ENCODE data around the gene DIP2A.

DIP2A gene

DNA sequence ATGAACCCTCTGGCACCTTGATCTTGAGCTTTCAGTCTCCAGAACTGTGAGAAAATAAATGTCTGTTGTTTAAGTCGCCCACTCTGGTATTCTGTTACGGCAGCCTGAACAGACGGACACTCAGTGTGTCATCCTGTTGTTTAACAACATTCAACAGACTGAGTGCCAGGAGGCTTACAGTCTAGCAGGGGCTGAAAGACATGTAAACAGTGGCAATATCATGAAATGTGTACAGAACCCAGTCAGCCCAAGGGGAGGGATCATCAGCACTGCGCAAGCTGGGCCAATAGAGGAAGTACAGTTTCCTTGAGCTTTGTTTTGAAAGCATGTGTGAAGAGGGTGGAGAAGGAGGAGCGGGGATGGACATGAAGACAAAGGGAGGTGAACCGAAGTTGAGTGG, 13.6 kb downstream of the DIP2A start:
- Mint-ChIP-seq H3K27me3 (ENCODE audit: low read depth) (no peaks in the 10 kb centered on the region), H3K9me3 (no peaks in the 10 kb centered on the region), H3K27ac (no peak overlapping the region), H3K4me3 (no peak overlapping the region), H3K36me3 (ENCODE audit: low read depth) (peaks cover 5% of the 10 kb centered on the region), H3K4me1 (ENCODE audit: low read depth) (peaks cover 21% of the 10 kb centered on the region)

DNA sequence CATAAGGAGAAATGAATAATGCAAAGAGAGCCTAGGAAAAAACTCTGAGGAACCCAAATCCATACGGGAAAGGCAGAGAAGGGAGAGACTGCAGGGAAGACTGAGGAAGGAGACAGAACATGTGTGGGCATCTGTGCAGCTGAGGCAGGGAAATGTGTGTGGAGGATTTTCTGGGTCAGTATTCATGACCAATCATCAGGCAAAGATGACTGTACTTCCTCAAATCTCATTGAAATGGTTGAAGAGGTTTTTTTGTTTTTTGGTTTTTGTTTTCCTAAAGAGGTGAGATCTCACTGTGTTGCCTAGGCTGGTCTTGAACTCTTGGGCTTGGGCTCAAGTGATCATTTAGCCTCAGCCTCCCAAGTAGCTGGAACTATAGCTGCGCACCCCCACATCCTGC, 15.7 kb downstream of the DIP2A start:
- Mint-ChIP-seq H3K4me1 (ENCODE audit: low read depth) (peaks cover 21% of the 10 kb centered on the region), H3K4me3 (no peak overlapping the region), H3K27me3 (ENCODE audit: low read depth) (no peaks in the 10 kb centered on the region), H3K9me3 (no peaks in the 10 kb centered on the region), H3K27ac (no peak overlapping the region), H3K36me3 (ENCODE audit: low read depth) (peaks cover 9% of the 10 kb centered on the region)

DNA sequence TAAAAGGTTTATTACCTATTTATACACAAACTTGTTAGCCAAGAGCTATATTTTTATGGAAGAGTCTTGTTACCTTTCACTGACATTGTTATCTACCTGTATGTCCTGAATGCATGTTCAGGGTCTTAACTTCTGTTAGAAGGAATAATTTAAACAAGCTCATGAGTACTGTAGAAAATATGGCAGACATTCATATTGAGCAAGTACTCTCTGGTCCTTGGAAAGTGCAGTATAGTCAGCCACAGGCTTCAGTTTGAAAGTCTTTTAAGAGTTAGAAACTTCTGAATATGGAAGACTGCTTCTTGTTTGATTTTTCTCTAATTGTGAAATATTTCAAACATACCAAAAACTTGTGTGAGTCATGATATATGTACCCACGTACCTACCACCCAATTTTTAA, 16.6 kb downstream of the DIP2A start:
- Mint-ChIP-seq H3K36me3 (ENCODE audit: low read depth) (peaks cover 9% of the 10 kb centered on the region), H3K9me3 (no peaks in the 10 kb centered on the region), H3K27ac (no peak overlapping the region), H3K27me3 (ENCODE audit: low read depth) (no peaks in the 10 kb centered on the region), H3K4me3 (no peak overlapping the region), H3K4me1 (ENCODE audit: low read depth) (peaks cover 21% of the 10 kb centered on the region)

DNA sequence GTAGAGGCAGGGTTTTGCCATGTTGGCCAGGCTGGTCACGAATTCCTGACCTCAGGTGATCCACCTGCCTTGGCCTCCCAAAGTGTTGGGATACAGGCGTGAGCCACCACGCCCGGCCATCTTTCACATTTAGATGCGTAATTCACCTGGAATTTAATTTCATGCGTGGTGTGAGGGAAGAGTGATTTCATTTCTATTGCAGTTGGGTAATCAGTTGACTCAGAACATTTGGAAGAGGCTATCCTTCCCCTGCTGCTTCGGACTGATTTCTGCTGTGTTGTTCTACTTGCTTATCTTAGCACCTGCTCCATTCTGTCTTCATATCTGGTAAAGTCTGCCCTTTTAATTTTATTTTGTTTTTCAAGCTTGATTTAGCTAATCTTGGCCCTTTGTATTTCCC, 19.1 kb downstream of the DIP2A start:
- Mint-ChIP-seq H3K27me3 (ENCODE audit: low read depth) (no peaks in the 10 kb centered on the region), H3K27ac (no peak overlapping the region), H3K36me3 (ENCODE audit: low read depth) (peaks cover 10% of the 10 kb centered on the region), H3K4me1 (ENCODE audit: low read depth) (peaks cover 12% of the 10 kb centered on the region), H3K9me3 (no peaks in the 10 kb centered on the region), H3K4me3 (no peak overlapping the region)

DNA sequence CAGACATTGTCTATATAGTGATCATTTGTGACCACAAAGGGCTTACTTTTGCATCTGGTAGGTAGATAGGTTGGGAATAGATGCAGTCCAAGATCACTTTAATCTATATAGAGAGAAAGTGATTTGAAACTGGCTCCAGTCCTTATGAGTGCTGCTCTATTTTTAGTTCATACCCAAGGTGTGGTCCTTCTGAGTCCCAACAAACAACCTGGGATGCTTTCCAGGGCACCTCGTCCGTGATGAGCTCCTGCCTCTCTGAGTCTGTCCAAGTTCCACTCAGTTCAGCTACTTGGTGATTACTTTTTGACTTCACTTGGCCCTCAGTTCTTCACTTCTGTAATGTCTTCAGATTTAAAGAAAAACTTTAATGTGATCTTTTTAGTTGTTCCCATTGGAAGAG, 20.2 kb downstream of the DIP2A start:
- Mint-ChIP-seq H3K4me1 (ENCODE audit: low read depth) (peaks cover 19% of the 10 kb centered on the region), H3K27me3 (ENCODE audit: low read depth) (no peaks in the 10 kb centered on the region), H3K9me3 (no peaks in the 10 kb centered on the region), H3K4me3 (no peak overlapping the region), H3K36me3 (ENCODE audit: low read depth) (peaks cover 10% of the 10 kb centered on the region), H3K27ac (no peak overlapping the region)

DNA sequence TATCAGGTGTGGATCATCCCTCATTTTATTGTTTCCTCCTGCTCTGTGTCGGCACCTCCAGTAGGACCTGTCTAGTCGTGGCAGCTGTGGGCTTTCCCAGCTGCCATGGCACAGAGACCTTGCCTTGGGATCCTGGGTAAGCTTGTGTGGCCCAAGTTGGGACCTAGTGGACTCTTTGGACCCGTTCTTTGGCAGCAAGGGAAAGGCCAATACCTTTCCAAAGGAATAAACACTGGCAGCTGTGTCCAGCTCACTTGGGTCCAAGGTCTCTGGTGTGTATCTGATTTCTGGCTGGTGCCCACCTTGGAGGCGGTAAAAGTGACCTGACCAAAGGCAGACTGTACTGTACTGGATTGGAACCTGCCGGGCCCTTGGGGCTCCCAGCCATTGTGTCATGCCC, 21.8 kb downstream of the DIP2A start:
- peaks cover 13% of the 10 kb centered on the region for H3K4me1 Mint-ChIP-seq (ENCODE audit: low read depth)
- H3K27me3 Mint-ChIP-seq (ENCODE audit: low read depth) = no peaks in the 10 kb centered on the region
- H3K4me3 Mint-ChIP-seq = no peak overlapping the region
- H3K9me3 Mint-ChIP-seq = no peaks in the 10 kb centered on the region
- peaks cover 10% of the 10 kb centered on the region for H3K36me3 Mint-ChIP-seq (ENCODE audit: low read depth)
- no peak overlapping the region for H3K27ac Mint-ChIP-seq

DNA sequence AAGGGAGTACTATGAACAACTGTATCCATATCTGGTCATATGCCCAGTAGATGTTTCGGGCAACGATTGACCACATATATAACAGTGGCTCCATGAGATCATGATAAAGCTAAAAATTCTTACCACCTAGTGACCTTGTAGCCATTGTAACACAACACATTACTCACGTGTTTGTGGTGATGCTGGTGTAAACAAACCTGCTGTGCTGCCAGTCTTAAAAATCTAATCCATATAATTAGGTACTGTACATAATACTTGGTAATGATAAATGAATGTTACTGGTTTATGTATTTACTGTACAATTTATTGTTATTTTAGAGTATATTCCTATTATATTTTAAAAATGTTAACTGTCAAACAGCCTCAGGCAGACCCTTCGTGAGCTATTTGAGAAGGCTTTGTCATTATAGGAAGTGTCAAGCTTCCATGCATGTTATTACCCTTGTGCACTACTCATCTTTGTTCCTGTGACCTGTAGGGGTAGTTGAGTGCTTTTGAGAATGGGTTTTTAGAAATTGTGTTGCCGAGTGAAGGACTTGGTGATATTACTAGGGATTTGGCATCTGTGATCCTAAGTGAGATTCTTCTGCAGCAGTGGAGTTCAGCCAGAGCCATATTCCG, 23.6 kb downstream of the DIP2A start:
- Mint-ChIP-seq H3K4me1 (ENCODE audit: low read depth) (peaks cover 13% of the 10 kb centered on the region), H3K4me3 (no peak overlapping the region), H3K27ac (no peak overlapping the region), H3K9me3 (no peaks in the 10 kb centered on the region), H3K36me3 (ENCODE audit: low read depth) (peaks cover 11% of the 10 kb centered on the region), H3K27me3 (ENCODE audit: low read depth) (no peaks in the 10 kb centered on the region)

DNA sequence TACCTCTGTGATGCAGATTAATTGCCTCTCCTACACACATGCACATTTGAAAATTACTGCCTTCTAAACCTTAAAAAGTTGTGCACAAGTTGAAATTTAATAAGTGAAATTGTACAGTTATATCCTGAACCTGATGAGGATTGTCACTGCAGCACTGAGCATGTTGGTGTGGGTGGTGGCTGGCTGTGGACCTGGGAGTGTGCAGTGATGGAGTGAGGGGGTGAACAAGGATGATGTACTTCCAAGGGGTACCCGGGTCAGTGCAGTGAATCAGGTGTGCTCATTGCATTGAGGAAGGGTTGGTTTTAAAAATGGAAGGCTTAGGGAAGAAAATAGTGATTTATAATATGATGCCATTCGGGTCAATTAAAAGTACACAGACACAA, 24.1 kb downstream of the DIP2A start:
- Mint-ChIP-seq H3K36me3 (ENCODE audit: low read depth) (peaks cover 9% of the 10 kb centered on the region), H3K4me1 (ENCODE audit: low read depth) (peaks cover 13% of the 10 kb centered on the region), H3K27ac (peak overlapping the region; percentile 5), H3K4me3 (no peak overlapping the region), H3K9me3 (no peaks in the 10 kb centered on the region), H3K27me3 (ENCODE audit: low read depth) (no peaks in the 10 kb centered on the region)

DNA sequence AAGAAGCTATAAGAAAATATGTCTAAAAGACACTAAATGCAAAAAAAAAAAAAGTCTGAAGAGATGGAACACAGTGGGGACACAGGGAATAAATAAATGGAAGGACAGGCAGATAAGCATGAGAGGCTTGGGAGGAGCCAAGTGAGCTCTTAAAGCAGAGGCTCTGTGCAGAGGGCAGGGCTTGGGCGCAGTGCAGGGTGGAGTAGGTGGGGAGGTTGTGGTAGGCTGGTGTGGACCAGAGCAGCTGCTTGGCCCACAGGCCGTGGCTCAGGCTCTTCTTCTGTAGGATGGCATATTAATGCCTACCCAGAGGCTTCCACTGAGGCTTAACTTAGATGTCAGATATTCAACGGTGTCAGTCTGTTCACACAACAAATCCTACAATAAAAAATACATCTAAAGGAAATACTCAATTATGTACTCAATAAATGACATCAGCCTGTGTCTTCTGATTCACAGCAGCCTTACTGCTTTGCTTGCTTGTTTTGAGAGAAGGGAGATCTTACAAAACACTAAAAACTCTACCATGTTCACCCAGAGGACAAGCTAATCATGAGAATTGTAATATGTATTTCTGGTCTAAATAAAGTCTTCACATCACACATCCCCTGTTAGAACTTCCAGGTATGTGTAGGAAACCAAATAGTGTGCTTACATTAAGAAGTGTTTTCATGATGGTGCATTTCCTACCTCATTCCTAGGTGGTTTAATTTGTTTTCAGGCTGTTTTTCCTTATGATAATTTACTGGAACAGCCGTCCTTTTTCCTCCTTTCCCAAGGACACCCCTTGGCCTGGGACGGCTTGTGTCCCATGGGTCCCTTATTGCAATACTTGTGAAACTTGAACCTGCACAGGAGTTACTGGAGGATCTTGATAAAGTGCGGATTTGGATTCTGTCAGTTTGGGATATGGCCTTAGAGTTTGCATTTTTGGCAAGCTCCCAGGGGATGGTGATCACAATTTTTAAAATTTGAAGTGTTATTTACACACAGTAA, 24.9 kb downstream of the DIP2A start:
- Mint-ChIP-seq H3K9me3 (no peaks in the 10 kb centered on the region), H3K4me1 (ENCODE audit: low read depth) (peaks cover 13% of the 10 kb centered on the region), H3K4me3 (no peak overlapping the region), H3K36me3 (ENCODE audit: low read depth) (peaks cover 6% of the 10 kb centered on the region), H3K27me3 (ENCODE audit: low read depth) (no peaks in the 10 kb centered on the region), H3K27ac (no peak overlapping the region)

DNA sequence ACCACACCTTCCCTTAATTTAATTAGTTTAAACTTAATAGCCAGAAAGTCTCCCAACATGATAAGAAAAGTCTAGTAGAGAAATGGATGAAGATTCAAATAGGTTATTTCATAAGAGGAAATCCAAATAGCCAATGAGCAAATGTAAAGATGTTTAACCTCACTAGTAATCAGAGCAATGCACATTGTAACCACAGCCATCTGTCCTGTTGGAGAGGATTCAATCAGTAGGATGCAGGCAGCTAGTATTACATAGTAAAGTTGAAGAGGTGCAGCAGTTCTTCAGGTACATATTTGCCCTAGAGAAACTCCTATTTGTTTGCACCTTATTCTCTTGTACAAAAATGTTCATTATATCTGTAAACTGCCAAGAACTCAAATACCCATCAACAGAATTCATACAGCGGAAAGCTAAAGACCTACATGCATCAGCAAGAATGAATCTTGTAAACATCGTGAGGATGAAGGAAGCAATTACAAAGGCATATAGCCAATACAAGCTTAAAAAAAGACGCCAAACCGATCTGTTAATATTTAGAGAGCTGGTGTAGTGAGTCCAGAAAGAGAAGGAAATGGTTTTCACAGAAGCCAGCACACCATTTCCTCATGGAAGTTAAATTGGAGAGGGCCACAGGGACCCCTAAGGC, 27.9 kb downstream of the DIP2A start:
- peaks cover 8% of the 10 kb centered on the region for H3K36me3 Mint-ChIP-seq (ENCODE audit: low read depth)
- H3K9me3 Mint-ChIP-seq = no peaks in the 10 kb centered on the region
- no peak overlapping the region for H3K27ac Mint-ChIP-seq
- peaks cover 13% of the 10 kb centered on the region for H3K4me1 Mint-ChIP-seq (ENCODE audit: low read depth)
- no peak overlapping the region for H3K4me3 Mint-ChIP-seq
- no peaks in the 10 kb centered on the region for H3K27me3 Mint-ChIP-seq (ENCODE audit: low read depth)

DNA sequence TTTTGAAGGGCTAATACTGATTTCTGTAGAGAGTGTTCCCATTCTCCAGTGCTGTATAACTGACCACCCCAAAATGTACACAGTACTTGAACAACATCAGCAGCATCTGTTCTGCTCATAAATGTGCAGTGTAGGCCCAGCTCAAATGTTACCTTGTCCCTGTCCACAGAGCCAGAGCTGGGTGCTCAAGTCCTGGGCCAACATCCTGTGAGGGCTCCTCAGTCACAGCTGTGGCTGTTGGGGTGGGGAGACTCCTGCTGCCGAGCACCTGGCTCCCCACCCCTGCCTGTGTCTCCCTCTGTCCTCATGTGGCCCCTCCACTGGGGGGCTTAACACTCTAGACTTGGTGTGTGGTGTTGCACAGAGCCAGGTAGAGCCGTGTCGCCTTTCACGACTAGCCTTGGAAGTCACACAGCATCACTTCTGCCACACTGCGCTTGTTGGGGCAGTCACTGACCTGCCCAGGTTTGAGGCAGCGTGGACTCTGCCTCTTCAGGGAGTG, 30.5 kb downstream of the DIP2A start:
- Mint-ChIP-seq H3K36me3 (ENCODE audit: low read depth) (peaks cover 28% of the 10 kb centered on the region), H3K27me3 (ENCODE audit: low read depth) (no peaks in the 10 kb centered on the region), H3K9me3 (no peaks in the 10 kb centered on the region), H3K27ac (no peak overlapping the region), H3K4me1 (ENCODE audit: low read depth) (peaks cover 3% of the 10 kb centered on the region), H3K4me3 (no peak overlapping the region)

DNA sequence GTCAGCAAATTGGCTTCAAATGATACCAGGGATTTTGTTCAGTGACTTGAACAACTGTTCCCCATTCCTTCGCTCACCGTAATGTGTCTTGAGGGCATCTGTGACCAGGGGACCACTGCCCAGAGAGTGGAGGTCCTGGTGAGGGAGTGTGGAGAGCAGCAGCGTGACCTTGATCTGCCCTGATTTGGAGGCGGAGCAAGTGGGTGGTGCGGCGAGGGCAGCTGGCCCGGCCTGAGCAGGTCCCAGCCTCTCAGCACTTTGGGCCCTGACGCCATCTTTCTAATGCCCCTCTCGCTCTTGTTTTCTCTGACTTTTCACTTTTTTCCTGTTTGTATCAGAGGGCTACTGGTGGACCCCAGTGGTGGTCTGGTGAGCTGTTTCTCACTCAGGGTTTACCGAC, 31.1 kb downstream of the DIP2A start:
- Mint-ChIP-seq H3K36me3 (ENCODE audit: low read depth) (peaks cover 34% of the 10 kb centered on the region), H3K27ac (no peak overlapping the region), H3K4me1 (ENCODE audit: low read depth) (peaks cover 5% of the 10 kb centered on the region)

DNA sequence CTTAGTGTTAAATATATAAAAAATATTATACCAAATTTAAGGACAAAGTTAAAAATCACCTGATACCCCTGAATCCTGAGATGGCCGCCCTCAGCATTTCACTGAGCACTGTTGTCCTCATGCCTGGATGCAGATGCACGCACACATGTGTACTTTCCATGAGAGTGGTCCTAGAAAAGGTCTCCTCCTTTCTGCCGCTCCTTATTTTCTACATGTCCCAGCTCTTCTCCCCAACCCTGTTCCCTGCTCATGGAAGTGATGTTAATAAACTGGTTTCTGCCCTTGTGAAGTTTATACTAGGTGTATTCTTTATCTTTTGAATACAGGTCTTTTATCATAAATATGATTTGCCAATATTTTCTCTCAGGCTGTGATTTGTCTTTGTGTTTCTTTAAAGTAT, 32.9 kb downstream of the DIP2A start:
- no peaks in the 10 kb centered on the region for H3K27me3 Mint-ChIP-seq (ENCODE audit: low read depth)
- H3K9me3 Mint-ChIP-seq = no peaks in the 10 kb centered on the region
- no peak overlapping the region for H3K27ac Mint-ChIP-seq
- peaks cover 6% of the 10 kb centered on the region for H3K4me1 Mint-ChIP-seq (ENCODE audit: low read depth)
- H3K4me3 Mint-ChIP-seq = no peak overlapping the region
- peaks cover 44% of the 10 kb centered on the region for H3K36me3 Mint-ChIP-seq (ENCODE audit: low read depth)

More for the DNA sequence above, 31.1 kb downstream of the DIP2A start:
- H3K4me3 Mint-ChIP-seq = no peak overlapping the region
- H3K27me3 Mint-ChIP-seq (ENCODE audit: low read depth) = no peaks in the 10 kb centered on the region
- no peaks in the 10 kb centered on the region for H3K9me3 Mint-ChIP-seq

DNA sequence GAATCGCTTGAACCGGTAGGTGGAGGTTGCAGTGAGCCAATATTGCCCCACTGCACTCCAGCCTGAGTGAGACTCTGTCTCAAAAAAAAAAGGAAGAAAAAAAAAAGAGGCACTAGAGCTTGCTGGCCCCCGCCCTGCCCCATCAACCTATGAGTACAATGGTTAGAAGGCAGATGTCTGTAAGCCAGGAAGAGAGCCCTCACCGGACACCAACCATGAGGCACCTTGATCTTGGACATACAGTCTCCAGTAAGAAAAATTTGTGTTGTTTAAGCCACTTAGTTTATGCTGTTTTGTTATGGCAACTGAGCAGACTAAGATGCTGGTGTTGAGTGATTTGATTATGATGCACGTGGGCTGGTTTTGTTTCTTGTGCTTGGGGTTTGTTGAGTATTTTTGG, 34.2 kb downstream of the DIP2A start:
- Mint-ChIP-seq H3K27ac (no peak overlapping the region), H3K36me3 (ENCODE audit: low read depth) (peaks cover 44% of the 10 kb centered on the region), H3K4me1 (ENCODE audit: low read depth) (peaks cover 6% of the 10 kb centered on the region), H3K27me3 (ENCODE audit: low read depth) (no peaks in the 10 kb centered on the region), H3K4me3 (no peak overlapping the region), H3K9me3 (no peaks in the 10 kb centered on the region)
